Endothelial cell of umbilical vein (primary cell): Measurements from ENCODE around the gene PRSS3.
"Not testable (repeated sequence)": the region's sequence is repeated elsewhere in the genome, so short reads cannot be mapped to it uniquely, and the experiment has no call there.

Source experiments
- CTCF ChIP-seq, 2 donors: IDR thresholded peaks; 1 replicate in 1 of 2; 2 replicates in 1 of 2; pipeline ENCODE4 v1.5.1; 2011; ENCODE audit warnings: low read length in 2 of 2, mild to moderate bottlenecking in 2 of 2, moderate library complexity in 2 of 2, control low read depth in 1 of 2, inconsistent platforms in 1 of 2, low read depth in 1 of 2; ENCODE audit not compliant: insufficient read depth in 1 of 2; ENCODE audit errors: extremely low read depth in 1 of 2
- JUN ChIP-seq: IDR thresholded peaks from 2 replicates; pipeline ENCODE4 v1.6.1; 2011; ENCODE audit warnings: borderline replicate concordance, low read depth; ENCODE audit not compliant: insufficient read length, insufficient read depth
- POLR2A ChIP-seq: IDR thresholded peaks from 2 replicates; pipeline ENCODE4 v1.6.1; 2012; ENCODE audit warnings: low read depth, mild to moderate bottlenecking, control low read depth, low read length
- POLR2AphosphoS5 ChIP-seq: IDR thresholded peaks from 2 replicates; pipeline ENCODE4 v1.6.1; 2012; ENCODE audit warnings: low read depth, mild to moderate bottlenecking, control low read depth, low read length, moderate library complexity; ENCODE audit not compliant: insufficient read depth

GRCh38 chr9:33770156-33770880 is 25.0 kb upstream of the PRSS3 start:
- TF ChIP-seq CTCF (IDR thresholded peaks at IDR 0.05; ENCODE audit: extremely low read depth in 1 of 2, insufficient read depth in 1 of 2, low read depth in 1 of 2, low read length in 2 of 2); POLR2AphosphoS5; POLR2A; JUN: not testable (repeated sequence)
